ENCODE data around the gene EXT2.
A peak's percentile ranks its signal among the peaks of the same experiment; 100 is the strongest.

EXT2 gene

DNA sequence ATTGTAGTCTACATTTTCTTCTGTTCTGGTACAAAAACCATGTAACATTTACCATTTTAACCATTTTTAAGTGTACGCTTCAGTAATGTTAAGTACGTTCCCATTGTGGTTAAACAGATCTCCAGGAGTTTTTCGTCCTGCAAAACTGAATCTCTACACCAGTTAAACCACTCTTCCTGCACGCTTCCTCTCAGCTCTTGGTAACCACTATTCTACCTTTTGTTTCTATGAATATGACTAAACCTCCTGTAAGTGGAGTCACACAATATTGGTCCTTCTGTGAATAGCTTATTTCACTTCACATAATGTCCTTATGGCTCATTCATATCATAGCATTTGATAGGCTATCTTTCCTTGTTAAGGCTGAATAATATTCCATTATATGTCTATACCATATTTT is 7.1 kb upstream of the EXT2 start:
- no peak for DNase-seq

DNA sequence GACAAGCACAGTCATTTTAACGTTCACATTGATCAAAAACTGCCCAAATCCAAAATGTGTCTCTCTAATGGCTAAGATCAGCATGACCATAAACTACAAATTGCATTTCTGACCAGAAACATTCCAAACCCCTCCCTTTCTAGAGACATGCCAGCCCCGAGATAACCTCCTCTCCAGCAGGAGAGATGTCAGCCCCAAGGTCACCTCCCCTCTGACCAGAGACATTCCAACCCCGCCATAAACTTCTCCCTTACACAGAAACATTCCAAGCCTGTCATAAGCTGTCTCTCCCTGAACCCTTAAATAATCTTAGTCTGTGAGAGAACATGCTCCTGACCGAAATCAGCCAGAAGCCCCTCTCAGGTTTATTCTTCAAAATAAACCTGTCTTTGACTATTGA is 6.6 kb upstream of the EXT2 start:
- DNase-seq: no peak

DNA sequence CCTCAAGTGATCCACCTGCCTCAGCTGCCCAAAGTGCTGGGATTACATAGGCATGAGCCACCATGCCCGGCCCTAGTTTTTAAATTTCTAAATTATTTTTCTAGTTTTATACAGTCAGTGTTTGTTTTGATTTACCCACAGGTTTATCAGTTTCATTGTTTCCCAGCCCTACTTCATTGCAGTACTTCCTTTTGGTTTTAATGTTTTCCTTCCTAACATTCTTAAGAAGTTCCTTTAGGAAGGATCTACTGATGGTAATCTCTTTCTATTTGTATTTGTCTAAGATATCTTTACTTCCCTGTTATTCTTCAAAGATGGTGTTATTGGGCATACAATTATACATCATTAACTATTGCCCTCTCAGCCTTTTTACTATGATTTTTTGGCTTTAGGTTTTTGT is 4.9 kb upstream of the EXT2 start:
- DNase-seq: no peak

DNA sequence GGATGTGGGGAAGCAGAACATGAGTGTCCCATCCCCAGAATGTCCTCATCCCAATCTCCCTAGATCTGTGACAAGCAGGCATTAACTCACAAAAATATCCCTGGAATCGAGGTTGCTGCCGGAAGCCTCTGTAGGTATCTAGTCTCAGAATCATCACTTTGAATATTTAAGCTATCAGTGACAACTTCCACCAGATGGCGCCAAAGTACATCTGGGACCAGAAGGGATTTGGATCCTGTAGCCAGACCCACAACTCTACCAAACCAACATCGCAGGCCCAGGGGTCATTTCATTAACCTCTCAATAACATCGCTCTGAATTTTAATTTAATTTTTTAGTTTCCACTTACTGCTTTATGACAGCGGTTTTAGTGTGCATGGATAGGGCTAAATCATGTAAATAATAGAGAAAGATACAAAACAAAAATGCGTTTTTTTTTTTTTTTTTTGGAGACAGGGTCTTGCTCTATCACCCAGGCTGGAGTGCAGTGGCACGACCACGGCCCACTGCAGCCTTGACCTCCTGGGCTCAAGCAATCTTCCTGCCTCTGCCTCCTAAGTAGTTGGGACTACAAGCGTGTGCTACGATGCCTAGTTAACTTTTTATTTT is 1.1 kb upstream of the EXT2 start:
- DNase-seq: peak; percentile 84

DNA sequence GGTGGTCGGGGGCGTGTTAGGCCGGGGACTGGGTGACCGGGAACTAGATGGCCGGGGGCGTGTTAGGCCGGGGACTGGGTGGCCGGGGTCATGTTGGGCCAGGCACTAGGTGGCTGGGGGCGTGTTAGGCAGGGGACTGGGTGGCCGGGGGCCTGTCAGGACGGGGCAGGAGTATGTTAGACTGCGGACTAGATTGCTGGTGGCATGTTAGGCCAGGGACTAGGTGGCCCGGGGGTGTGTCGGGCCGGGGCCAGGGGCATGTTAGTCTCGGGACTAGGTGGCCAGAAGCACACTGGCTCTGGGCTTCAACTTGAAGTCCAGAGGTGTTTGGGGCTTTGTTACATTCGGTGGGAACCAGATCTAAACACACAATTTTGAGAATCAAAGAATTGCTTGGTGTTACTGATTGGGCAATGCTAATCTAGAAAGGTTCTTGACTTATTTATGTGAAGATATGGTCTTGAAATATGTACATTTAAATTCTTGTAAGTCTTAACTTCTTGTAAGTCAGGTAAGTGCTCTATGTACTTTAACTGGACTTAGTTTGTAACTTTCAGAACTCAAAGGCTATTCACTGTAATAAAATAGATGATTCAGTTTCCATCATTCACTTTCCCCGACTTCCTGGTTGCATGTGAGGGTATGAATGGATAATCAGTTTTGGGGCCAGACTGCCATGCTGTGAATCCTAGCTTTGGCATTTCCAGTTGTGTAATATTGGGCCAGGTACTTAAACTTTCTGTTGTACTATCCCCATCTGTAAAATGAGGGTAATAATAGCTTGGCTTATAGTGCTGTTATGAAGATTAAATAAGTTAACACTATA is 1.1 kb downstream of the EXT2 start:
- DNase-seq: peak; percentile 18

DNA sequence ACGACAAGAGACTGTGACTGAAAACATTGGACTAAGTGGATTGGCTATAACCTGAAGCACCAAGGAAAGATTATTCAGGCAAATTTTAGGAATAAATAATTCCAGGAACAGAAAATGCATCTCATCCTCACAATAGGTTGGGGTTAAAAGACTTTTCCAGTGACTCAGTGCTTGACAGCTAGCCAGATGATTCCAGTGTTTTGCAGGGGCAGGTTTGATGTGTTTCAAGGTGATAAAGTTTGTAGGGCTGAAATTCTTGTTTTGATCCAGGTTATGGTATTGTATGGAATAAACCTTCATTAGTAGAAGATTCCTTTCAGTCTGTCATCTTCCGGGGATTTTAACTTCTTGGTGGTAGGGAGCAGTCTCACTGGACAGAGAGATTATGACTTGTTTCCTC is 2.3 kb downstream of the EXT2 start:
- DNase-seq: peak; percentile 1

DNA sequence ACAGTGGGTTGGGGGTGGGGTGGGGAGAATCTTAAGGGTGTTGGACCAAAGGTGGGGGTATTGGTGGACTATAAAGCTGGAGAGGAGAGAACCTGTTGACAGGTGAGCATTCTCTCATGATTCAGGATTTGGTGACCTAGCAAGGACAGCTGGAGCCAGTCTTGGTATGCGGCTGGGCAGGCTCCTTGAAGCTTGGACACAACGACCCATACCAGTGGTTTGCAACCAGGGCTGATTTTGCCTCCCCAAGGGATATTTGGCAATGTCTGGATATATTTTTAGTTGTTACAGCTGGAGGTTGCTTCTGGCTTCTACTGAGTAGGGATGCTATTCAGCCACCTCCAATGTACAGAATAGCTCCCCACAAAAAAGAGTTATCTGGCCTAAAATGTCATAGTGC is 5.6 kb downstream of the EXT2 start:
- DNase-seq: no peak

DNA sequence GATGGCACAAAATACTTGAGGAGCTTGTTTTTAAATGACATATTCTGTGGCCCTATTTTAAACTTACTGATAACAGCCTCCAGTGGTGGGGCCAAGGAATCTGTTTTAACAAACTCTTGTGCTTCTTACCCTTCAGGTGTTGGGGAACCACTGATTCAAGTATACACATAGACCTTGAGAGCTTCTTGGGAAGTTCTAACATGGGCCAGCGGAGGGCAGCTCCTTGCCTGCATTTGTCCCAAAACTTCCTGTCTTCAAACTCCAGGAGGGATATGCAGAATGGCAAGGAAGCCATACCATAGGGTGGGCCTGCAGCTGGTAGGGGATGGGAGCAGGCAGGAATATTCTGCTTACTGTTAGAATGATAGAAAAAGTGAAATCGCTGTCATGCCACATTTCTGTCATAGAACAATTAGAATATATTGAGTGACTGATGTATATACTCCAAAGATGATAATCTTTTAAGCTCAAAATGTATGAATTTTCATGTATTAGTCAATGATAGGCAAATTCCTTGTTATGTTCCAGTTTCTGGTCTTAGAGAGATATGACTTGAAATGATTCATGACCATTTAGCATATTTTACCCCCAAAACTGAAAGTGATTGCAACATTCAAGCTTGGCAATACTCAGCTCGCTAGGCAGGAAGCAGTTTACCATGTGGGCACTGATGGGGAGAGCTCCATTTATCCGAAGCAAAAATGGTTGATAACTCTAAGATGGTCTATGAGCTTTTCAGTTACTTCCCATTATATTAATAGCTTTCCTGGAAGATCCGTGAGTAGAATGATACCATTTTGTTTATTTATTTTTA is 9.2 kb downstream of the EXT2 start:
- no peak for DNase-seq

DNA sequence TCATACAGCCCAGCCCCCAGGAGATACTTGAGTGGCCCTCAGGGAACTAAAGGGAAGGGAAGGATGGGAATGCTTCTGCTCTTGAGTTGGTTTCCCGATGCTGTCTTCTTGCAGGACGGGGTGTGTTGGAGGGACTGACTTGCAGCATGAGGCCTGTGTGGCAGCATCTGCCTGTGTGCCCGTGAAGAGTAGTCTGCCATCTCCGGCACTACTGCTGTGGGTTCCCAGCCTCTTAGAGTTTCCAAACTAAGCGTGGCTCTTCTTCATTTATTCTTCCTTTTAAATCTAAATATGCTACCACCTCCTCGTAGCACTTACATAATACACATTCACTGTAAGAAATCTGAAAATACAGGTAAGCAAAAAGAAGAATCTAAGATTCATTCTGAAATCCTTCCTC is 12.8 kb downstream of the EXT2 start:
- no peak for DNase-seq

DNA sequence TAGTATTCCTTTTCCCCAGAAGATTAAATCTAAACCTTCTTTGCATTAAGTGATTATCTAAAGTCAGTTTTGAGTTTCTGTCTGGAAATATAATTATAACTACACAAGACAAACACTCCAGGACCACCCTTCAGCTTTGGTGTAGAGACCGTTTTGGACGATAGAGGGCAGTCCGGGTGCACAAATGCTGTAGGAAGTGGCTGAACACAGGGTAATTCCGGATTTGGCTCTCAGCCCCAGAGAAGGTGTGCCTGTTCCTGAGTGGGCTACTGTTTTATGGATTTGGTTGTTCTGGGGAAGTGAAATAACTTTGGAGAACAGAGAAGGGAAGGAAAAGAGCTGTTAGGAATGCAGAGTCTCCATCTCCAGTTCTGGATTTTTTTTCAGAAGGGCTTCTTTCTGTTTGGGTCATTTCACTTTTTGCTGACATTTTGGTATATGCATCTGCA is 14.8 kb downstream of the EXT2 start:
- peak; percentile 44 for DNase-seq

DNA sequence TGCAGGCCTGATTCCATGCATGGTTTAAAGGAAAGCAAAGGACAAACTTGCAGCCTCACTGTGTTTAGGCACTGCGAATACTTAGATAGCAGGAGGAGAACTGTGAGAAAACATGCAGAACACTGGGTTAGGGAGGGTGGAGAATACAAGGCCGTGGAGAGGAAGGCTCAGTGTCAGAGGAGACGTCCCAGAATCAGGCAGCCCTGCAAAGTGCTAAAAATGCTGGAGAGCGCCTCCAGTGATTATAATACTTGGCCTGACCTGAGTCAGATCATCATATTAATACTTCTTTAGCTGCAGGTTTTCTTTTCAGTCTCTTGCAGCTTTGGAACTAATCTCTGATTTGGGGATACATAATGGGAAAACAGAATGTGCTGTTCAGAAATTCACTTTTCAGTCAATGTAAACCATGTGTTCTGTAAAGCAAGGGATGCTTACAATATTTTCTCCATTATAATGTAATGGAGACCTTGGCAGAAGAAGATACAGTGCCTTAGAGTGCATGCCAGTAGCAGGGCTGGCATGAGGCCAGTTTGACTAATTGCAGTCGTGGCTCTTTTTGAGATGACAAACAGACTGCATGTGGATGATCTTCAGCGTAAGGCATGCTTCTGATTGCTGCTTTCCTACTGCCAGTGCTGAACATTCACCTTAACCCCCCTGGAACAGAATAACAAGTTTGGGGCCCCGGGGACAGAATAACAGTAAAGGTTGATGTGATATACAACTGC is 16.8 kb downstream of the EXT2 start:
- peak; percentile 30 for DNase-seq

DNA sequence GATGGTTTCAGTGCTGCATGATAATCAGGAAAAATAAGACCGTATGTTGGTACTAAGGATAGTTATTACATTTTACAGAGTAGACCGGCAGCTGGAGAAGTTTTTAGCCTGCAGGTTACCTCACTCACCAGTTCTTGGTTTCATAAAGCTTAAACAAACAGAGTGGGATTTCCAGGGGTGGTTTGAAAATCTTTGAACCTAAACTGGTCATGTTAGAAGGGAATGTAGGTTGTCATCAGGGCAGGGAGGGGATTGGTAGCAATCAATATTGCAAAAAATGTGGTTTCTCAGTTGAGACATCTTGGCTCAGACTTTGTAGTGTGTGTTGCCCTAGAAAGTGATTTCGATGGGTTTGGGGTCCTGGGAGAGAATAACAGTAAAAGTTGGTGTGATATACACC is 17.5 kb downstream of the EXT2 start:
- DNase-seq: no peak

DNA sequence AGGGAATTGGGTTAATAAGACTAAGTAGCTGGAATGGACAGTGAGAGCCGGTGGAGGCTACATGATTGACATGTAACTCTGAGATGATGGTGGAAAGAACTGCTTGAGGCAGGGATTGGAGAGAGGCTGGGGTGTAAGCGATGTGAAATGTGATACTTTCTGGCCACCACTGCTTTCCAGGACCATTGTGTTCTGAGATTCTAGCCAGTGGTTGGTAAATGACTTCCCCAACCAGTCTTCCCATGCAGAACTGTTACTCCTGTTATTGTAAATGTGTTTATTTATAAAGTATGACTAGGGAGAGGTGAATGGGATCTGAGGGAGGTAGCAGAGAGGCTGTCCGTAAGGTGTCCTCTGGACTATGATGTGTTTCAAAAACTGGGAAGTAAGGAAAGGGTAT is 18.1 kb downstream of the EXT2 start:
- no peak for DNase-seq

DNA sequence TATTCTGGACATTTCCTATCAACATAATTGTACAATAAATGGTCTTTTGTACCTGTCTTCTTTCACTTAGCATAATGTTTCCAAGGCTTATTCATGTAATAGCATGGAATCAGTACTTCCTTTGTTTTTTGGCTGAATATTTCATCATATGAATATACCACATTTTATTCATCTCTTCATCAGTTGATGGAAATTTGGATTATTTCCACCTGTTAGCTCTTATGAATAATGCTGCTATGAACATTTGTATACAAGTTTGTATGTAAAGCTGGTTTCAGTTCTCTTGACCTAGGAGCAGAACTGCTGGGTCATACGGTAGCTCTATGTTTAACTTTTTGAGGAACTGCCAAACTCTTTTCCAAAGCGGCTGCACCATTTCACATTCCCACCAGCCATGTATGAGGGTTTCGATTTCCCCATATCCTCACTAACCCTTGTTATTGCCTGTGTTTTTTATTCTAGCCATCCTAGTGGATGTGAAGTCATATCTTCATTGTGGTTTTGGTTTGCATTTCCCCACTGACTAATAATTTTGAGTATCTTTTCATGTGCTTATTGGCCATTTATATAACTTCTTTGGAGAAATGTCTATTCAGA is 20.9 kb downstream of the EXT2 start:
- DNase-seq: no peak

DNA sequence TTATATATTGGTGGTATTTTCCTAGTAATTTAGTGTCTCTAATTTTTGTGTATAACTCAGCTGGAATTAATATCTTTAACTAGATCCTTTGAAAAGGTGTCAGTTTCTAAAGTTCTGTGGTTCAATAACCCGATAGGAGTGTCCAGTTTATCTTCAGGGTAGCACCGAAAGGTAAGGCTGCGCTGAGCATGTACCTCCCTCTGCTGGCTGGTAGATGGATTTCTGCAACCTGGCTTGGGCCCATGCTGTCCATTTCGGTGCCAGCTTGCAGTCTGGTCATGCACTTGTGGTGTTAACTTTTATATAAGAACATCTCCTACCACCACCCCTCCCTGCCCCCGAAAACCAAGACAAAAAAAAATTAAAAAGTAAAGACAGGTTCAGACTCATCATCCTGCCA is 24.7 kb downstream of the EXT2 start:
- no peak for DNase-seq

DNA sequence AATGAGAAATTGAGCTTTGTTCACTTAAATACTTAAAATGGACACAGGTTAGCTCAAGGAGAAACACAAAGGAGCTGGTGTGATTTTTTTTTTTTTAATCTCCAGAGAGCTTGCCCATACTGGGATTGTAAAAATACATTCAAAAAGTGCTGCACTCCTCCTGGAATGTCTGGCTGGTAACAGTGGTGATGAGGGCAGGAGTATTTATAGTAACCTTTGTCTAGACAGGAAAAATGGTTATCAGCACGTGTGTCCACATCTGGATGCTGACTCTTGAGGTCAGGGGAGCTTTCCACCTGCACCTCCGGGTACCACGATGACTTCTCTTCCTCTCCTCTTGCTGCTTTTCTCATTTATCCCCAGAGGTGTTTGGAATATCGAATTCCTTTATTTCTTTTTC is 30.1 kb downstream of the EXT2 start:
- DNase-seq: no peak

DNA sequence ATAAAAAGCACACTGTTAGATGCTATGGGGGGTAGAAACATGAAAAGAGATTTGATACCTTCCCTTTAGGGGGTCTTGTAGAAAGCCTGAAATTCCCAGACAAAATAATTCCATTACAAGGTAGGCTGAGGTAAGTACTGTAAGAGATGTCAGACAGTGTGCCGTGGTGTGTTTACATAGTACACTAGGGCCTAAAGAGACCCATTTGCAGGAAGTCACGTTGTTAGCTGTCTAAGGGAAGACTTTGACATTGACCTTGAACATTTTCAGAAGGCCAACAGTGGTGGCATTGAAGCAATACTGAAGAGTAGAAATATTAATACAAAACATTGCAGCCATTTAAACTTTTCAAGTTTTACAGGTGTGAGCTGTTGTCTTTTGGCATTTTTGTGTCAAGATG is 30.8 kb downstream of the EXT2 start:
- DNase-seq: no peak

DNA sequence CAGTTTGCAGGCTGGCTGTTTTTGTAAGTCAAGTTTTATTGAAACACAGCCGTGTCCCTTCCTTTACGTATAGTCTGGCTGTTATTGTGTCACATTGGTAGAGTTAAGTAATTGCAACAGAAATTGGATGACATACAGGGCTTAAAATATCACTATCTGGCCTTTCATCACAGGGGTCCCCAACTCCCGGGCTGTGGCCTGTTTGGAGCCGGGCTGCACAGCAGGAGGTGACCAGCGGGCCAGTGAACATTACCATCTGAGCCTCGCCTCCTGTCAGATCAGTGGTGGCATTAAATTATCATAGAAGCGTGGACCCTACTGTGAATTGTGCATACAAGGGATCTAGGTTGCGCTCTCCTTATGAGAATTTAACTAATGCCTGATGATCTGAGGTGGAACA is 31.7 kb downstream of the EXT2 start:
- DNase-seq: no peak

DNA sequence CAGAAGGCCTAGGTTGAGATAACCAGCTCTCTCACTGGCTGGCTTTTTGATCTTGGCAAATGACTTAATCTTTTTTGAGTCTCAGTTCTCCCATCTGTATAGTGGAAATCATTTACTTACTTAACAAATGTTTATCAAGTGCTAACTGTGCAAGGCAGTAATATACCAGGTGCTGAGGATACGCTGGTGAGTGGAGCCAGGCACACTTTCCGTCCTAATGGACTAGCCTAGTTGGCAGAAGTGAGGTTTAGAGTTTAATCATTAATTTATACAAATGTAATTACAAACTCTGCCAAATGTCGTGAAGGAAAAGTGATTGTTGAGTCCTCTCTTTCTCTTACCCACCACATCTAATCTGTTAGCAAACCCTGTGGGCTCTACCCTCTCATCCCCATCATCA is 33.3 kb downstream of the EXT2 start:
- DNase-seq: no peak

DNA sequence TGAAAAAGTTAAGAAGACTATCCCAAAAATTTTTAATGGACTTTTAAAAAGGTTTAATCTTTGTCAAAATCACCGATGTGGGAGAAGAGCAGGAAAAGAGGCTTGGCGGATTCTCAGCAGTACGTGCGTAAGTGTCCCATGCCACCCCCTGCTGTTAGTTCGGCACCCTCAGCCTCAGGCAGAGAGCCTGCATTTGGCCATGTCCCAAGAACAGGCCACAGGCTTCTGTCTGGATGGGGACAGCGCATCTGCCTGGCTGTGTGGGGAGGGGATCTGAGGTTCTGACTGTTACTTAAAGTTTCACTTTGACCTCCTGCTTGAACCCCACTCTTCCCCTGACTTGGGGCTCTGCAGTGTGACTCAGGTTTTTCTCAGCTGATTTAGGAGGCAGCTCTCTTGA is 35.3 kb downstream of the EXT2 start:
- no peak for DNase-seq

DNA sequence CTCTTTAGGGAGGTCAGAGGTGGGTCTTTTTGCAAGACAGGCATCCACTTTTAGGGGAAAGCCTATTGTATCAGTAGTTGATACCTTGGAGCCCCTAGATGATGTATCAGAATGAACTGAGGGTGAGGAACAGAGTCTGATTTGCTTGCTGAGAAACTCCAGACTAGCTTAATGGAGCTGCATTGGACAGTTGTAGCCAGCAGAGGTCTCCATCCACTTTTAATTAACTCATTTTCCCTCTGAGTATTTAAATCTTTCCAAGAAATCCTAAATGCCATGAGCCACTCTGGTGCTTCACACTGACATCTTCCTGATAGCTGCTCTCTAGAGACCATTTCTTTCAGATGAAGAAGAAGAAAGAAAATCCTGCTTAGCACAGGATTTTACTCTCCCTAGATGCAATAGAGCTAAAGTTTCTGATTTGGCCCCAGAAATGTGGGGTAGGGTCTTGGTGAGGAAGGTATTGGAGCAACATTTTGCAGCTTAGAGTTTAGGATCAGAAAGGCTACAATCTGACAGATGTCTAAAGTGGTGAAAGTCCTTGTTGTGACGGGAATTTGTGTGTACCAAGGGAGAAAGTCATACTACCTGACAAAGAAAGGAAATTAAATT is 38.0 kb downstream of the EXT2 start:
- peak; percentile 54 for DNase-seq

DNA sequence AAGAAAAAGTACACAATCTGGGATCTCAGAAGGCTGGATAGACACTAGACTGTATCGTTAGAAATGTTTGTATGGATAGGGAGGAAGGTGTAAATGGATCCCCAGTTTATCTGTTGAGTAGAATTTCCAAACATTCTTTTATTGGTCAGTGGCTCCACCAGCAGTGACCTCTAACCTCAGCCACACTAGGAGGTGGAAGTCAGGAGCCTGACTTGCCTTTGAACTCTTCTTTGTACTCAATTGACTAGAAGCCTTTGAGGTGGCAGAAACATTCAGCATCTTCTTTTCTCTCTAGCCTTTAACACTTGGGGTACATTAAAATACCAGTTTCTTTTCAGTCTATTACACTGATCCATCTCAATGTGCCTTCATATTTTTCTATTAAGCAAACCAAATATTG is 39.1 kb downstream of the EXT2 start:
- DNase-seq: no peak
